ENCODE data around the gene KLHL40. TPM values are rescaled to one million over a fixed set of nuclear protein-coding genes. Genes with fewer than 3 reads are reported as not detected.

Gene KLHL40
- total and polyA plus RNA-seq, 9 of the 15 experiments (the other 6 are each of a cell fraction or from before 2014, with no cell fraction given): not detected

DNA sequence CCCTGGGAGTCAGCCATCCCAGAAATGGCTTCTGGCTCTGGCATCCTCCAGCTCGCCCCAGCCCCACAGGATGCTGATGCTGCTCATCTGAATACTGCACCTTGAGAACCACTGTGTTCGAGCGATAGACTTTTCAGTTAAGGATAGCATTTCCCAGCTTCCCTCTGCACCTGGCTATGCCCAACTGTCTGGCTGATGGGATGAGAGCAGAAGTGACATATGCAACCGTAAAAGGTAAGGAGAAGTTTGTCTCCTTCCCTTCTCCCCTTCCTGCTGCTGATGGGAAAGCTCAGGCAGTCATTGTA is 27.0 kb downstream of the KLHL40 start:
- Histone ChIP-seq H3K4me1 (replicated peaks in 1 of 2; ENCODE audit: control insufficient read depth in 2 of 2, insufficient read depth in 2 of 2, low read length in 2 of 2) (no peaks in the 10 kb centered on the region), H3K9me1 (ENCODE audit: control insufficient read depth, insufficient read depth, low read length) (no peaks in the 10 kb centered on the region), H2AFZ (ENCODE audit: low read depth, low read length) (no peak overlapping the region), H3K4me3 (no peak overlapping the region), H4K20me1 (replicated peaks; ENCODE audit: control insufficient read depth, insufficient read depth, low read length) (no peaks in the 10 kb centered on the region; the same call in 1 of the 2 replicates), H3K9me3 (replicated peaks; ENCODE audit: control insufficient read depth, insufficient read depth, low read depth, low read length) (no peaks in the 10 kb centered on the region), H3K9ac (ENCODE audit: insufficient read depth in 1 of 2, low read depth in 2 of 2, low read length in 2 of 2) (no peak overlapping the region), H3K27ac (ENCODE audit: extremely low read depth, low read depth, low read length) (no peak overlapping the region), H3K4me2 (ENCODE audit: insufficient read depth, low read length) (no peak overlapping the region), H3K79me2 (ENCODE audit: control insufficient read depth, insufficient read depth, low read length) (no peaks in the 10 kb centered on the region), H3K36me3 (ENCODE audit: control insufficient read depth, insufficient read depth, low read length) (no peaks in the 10 kb centered on the region), H3K27me3 (ENCODE audit: control insufficient read depth in 2 of 2, insufficient read depth in 2 of 2, low read length in 2 of 2) (peaks cover 38 to 69% of the 10 kb centered on the region in 2 experiments; a peak in 4 of 5 replicates)
- FAIRE-seq (no peak), DNase-seq (ENCODE audit: extremely low read depth in 1 of 4, low spot score in 3 of 4) (no peak), ATAC-seq (no peak)
- ChIA-PET CTCF (ENCODE audit: low intra/inter-chr PET ratio) (no interaction called here), POLR2A (interaction anchor here (1.0 to 2.1 kb wide), 4 partner anchors 9 to 58 kb away, joined by 3 to 4 read pairs (median 4); no protein-coding TSS in a partner anchor)
- no TSS peak for BruUV-seq (replicated peaks)
- intact Hi-C loops (cut with micrococcal nuclease): no loop called here
- in situ Hi-C loops (cut with MboI): no loop called here
- WGBS (ENCODE audit: insufficient coverage, low coverage, missing lambda C conversion rate): 0% methylated on average over 4 of the region's 4 CpGs
- TF ChIP-seq DPF2 (IDR thresholded peaks at IDR 0.05) (no peak), CBX8 (IDR thresholded peaks at IDR 0.05; ENCODE audit: borderline replicate concordance, extremely low read depth, low read depth, low read length, poor library complexity, severe bottlenecking) (no peak), CBFB (CRISPR knock-in tag; IDR thresholded peaks at IDR 0.05) (no peak), SMC3 (conservative IDR thresholded peaks at IDR 0.05; ENCODE audit: insufficient read depth, low read depth, low read length) (no peak), POLR3A (IDR thresholded peaks at IDR 0.05; ENCODE audit: borderline replicate concordance, extremely low read depth, insufficient read depth, insufficient read length) (no peak), U2AF2 (optimal IDR thresholded peaks at IDR 0.05; ENCODE audit: low read depth, low read length) (no peak), ZFP91 (CRISPR knock-in tag; IDR thresholded peaks at IDR 0.05) (no peak), PHF21A (IDR thresholded peaks at IDR 0.05; ENCODE audit: borderline replicate concordance, low read depth) (no peak), KAT7 (CRISPR knock-in tag; IDR thresholded peaks at IDR 0.05; ENCODE audit: borderline replicate concordance) (no peak), GATA2 (CRISPR knock-in tag; IDR thresholded peaks at IDR 0.05) (no peak), RBM14 (IDR thresholded peaks at IDR 0.05; ENCODE audit: borderline replicate concordance, insufficient read depth, low read depth, low read length) (no peak), NFRKB (IDR thresholded peaks at IDR 0.05; ENCODE audit: low read depth) (no peak)
- TF ChIP-seq, protein P1, sequence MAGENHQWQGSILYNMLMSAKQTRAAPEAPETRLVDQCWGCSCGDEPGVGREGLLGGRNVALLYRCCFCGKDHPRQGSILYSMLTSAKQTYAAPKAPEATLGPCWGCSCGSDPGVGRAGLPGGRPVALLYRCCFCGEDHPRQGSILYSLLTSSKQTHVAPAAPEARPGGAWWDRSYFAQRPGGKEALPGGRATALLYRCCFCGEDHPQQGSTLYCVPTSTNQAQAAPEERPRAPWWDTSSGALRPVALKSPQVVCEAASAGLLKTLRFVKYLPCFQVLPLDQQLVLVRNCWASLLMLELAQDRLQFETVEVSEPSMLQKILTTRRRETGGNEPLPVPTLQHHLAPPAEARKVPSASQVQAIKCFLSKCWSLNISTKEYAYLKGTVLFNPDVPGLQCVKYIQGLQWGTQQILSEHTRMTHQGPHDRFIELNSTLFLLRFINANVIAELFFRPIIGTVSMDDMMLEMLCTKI (IDR thresholded peaks at IDR 0.05; ENCODE audit: partially characterized antibody): no peak
- TF ChIP-seq, protein P2, sequence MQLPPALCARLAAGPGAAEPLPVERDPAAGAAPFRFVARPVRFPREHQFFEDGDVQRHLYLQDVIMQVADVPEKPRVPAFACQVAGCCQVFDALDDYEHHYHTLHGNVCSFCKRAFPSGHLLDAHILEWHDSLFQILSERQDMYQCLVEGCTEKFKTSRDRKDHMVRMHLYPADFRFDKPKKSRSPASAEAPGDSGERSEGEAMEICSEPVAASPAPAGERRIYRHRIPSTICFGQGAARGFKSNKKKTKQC (CRISPR knock-in tag; IDR thresholded peaks at IDR 0.05): no peak
- TF ChIP-seq, protein P3, sequence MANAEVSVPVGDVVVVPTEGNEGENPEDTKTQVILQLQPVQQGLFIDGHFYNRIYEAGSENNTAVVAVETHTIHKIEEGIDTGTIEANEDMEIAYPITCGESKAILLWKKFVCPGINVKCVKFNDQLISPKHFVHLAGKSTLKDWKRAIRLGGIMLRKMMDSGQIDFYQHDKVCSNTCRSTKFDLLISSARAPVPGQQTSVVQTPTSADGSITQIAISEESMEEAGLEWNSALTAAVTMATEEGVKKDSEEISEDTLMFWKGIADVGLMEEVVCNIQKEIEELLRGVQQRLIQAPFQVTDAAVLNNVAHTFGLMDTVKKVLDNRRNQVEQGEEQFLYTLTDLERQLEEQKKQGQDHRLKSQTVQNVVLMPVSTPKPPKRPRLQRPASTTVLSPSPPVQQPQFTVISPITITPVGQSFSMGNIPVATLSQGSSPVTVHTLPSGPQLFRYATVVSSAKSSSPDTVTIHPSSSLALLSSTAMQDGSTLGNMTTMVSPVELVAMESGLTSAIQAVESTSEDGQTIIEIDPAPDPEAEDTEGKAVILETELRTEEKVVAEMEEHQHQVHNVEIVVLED (CRISPR knock-in tag; IDR thresholded peaks at IDR 0.05): no peak
- TF ChIP-seq, protein P4, sequence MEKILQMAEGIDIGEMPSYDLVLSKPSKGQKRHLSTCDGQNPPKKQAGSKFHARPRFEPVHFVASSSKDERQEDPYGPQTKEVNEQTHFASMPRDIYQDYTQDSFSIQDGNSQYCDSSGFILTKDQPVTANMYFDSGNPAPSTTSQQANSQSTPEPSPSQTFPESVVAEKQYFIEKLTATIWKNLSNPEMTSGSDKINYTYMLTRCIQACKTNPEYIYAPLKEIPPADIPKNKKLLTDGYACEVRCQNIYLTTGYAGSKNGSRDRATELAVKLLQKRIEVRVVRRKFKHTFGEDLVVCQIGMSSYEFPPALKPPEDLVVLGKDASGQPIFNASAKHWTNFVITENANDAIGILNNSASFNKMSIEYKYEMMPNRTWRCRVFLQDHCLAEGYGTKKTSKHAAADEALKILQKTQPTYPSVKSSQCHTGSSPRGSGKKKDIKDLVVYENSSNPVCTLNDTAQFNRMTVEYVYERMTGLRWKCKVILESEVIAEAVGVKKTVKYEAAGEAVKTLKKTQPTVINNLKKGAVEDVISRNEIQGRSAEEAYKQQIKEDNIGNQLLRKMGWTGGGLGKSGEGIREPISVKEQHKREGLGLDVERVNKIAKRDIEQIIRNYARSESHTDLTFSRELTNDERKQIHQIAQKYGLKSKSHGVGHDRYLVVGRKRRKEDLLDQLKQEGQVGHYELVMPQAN (IDR thresholded peaks at IDR 0.05; ENCODE audit: borderline replicate concordance): no peak
